ENCODE results near the gene CLIC3.
A peak's percentile ranks its signal among the peaks of the same experiment; 100 is the strongest.

The CLIC3 gene

GRCh38 chr9:136979769-136980587 lies 16.4 kb downstream of the CLIC3 start:
- DNase-seq, result no peak

GRCh38 chr9:136978865-136979544 lies 17.4 kb downstream of the CLIC3 start:
- no peak for DNase-seq

- peak; percentile 21 to 72 (median 62) for DNase-seq
Observed at GRCh38 chr9:136978073-136978864, 18.1 kb downstream of the CLIC3 start.

- no peak for DNase-seq
Observed at GRCh38 chr9:136977649-136978072, 18.7 kb downstream of the CLIC3 start.

GRCh38 chr9:136977223-136977622 lies 19.1 kb downstream of the CLIC3 start, which contains the start of gene PTGDS:
Gene PTGDS (plus strand): TSS chr9:136977504. CDS start chr9:136977579, 75 bp downstream.
- no peak for DNase-seq

- no peak for DNase-seq
Observed at GRCh38 chr9:136975644-136976043, 20.7 kb downstream of the CLIC3 start.

- DNase-seq, result no peak
Observed at GRCh38 chr9:136974817-136975535, 21.4 kb downstream of the CLIC3 start.

GRCh38 chr9:136973618-136974617 lies 22.4 kb downstream of the CLIC3 start:
- DNase-seq, result no peak

- DNase-seq, result no peak
Observed at GRCh38 chr9:136972743-136973142, 23.6 kb downstream of the CLIC3 start.

- no peak for DNase-seq
Observed at GRCh38 chr9:136972335-136972734, 24.0 kb downstream of the CLIC3 start.

- DNase-seq, result no peak
Observed at GRCh38 chr9:136971746-136972145, 24.6 kb downstream of the CLIC3 start.

- DNase-seq, result no peak
Observed at GRCh38 chr9:136970361-136970760, 26.0 kb downstream of the CLIC3 start.

- no peak for DNase-seq
Observed at GRCh38 chr9:136969774-136970173, 26.6 kb downstream of the CLIC3 start.

- DNase-seq, result no peak
Observed at GRCh38 chr9:136969150-136969549, 27.2 kb downstream of the CLIC3 start.

GRCh38 chr9:136968333-136969127 lies 27.8 kb downstream of the CLIC3 start:
- DNase-seq, result no peak

- no peak for DNase-seq
Observed at GRCh38 chr9:136965771-136966484, 30.4 kb downstream of the CLIC3 start.

GRCh38 chr9:136964833-136965422 lies 31.4 kb downstream of the CLIC3 start:
- no peak for DNase-seq

- DNase-seq, result peak; percentile 16 to 72 (median 44)
Observed at GRCh38 chr9:136964171-136964689, 32.1 kb downstream of the CLIC3 start.

- no peak for DNase-seq
Observed at GRCh38 chr9:136963751-136964150, 32.6 kb downstream of the CLIC3 start.

All from NCI-H1417 (cell line).